Measurements from ENCODE around the gene DOCK9. TPM values are rescaled to one million over a fixed set of nuclear protein-coding genes. Genes with fewer than 3 reads are reported as not detected.

DOCK9 gene
- total RNA-seq, 1 experiment from 2014 or later, result 30.5 TPM

GRCh38 chr13:99022941-99023340, 45.1 kb upstream of the DOCK9 start:
- H3K36me3 ChIP-seq (ENCODE audit: control insufficient read depth, insufficient read depth, low read length), result no peaks in the 10 kb centered on the region
- H3K4me3 ChIP-seq (ENCODE audit: low read depth in 2 of 2, low read length in 2 of 2), result no peak overlapping the region
- CTCF ChIA-PET, result no interaction called here
- no peak overlapping the region for H3K27ac ChIP-seq (ENCODE audit: low read length)
- ATAC-seq (no peak), DNase-seq (ENCODE audit: low read depth, low spot score) (no peak)
- POLR2A ChIA-PET, result no interaction called here
- H3K4me1 ChIP-seq (ENCODE audit: control insufficient read depth, insufficient read depth, low read length), result no peaks in the 10 kb centered on the region
- in situ Hi-C loops (cut with HindIII; ENCODE audit: low pct_unique_long_range_greater_than_20kb, low sequenced_read_pairs) (no loop called here), intact Hi-C loops (cut with micrococcal nuclease; ENCODE audit: unreplicated experiment) (no loop called here)
- no TSS peak for BruUV-seq (replicated peaks)
- no peaks in the 10 kb centered on the region for H3K27me3 ChIP-seq (ENCODE audit: control insufficient read depth, insufficient read depth, low read length)
- H3K9me3 ChIP-seq (ENCODE audit: control insufficient read depth, insufficient read depth, low read depth, low read length), result no peaks in the 10 kb centered on the region
- TF ChIP-seq SIN3A (IDR thresholded peaks at IDR 0.05; ENCODE audit: borderline replicate concordance, insufficient read depth, low read depth, low read length) (no peak), POLR2AphosphoS5 (IDR thresholded peaks at IDR 0.05; ENCODE audit: low read depth, low read length) (no peak), CTCF (IDR thresholded peaks at IDR 0.05) (no peak), REST (IDR thresholded peaks at IDR 0.05; ENCODE audit: insufficient read depth in 1 of 2, low read depth in 2 of 2, low read length in 1 of 2) (no peak), TCF7L2 (IDR thresholded peaks at IDR 0.05; ENCODE audit: low read depth, low read length) (no peak)

- intact Hi-C loops (cut with micrococcal nuclease; ENCODE audit: unreplicated experiment), result no loop called here
- ATAC-seq, result no peak
- in situ Hi-C loops (cut with HindIII; ENCODE audit: low pct_unique_long_range_greater_than_20kb, low sequenced_read_pairs), result no loop called here
- CTCF ChIA-PET, result no interaction called here
- no peaks in the 10 kb centered on the region for H3K9me3 ChIP-seq (ENCODE audit: control insufficient read depth, insufficient read depth, low read depth, low read length)
- no peak overlapping the region for H3K27ac ChIP-seq (ENCODE audit: low read length)
- no peak for DNase-seq (ENCODE audit: low read depth, low spot score)
- TF ChIP-seq TCF7L2 (IDR thresholded peaks at IDR 0.05; ENCODE audit: low read depth, low read length) (no peak), REST (IDR thresholded peaks at IDR 0.05; ENCODE audit: insufficient read depth in 1 of 2, low read depth in 2 of 2, low read length in 1 of 2) (no peak)
- no peaks in the 10 kb centered on the region for H3K27me3 ChIP-seq (ENCODE audit: control insufficient read depth, insufficient read depth, low read length)
- BruUV-seq (replicated peaks), result no TSS peak
- H3K4me1 ChIP-seq (ENCODE audit: control insufficient read depth, insufficient read depth, low read length), result no peaks in the 10 kb centered on the region
- POLR2A ChIA-PET, result no interaction called here
- H3K36me3 ChIP-seq (ENCODE audit: control insufficient read depth, insufficient read depth, low read length), result no peaks in the 10 kb centered on the region
- no peak overlapping the region for H3K4me3 ChIP-seq (ENCODE audit: low read depth in 2 of 2, low read length in 2 of 2)
Observed at GRCh38 chr13:99018418-99019180, 40.7 kb upstream of the DOCK9 start.

All from Panc1 (cell line).